Measurements from ENCODE around the gene CTF1. TPM values are rescaled to one million over a fixed set of nuclear protein-coding genes. Genes with fewer than 3 reads are reported as not detected.
A peak's percentile ranks its signal among the peaks of the same experiment; 100 is the strongest.
"Not testable (repeated sequence)": the region's sequence is repeated elsewhere in the genome, so short reads cannot be mapped to it uniquely, and the experiment has no call there.

The CTF1 gene
- total RNA-seq, 2 donors from 2014 or later = 3.1 to 3.3 TPM

DNA sequence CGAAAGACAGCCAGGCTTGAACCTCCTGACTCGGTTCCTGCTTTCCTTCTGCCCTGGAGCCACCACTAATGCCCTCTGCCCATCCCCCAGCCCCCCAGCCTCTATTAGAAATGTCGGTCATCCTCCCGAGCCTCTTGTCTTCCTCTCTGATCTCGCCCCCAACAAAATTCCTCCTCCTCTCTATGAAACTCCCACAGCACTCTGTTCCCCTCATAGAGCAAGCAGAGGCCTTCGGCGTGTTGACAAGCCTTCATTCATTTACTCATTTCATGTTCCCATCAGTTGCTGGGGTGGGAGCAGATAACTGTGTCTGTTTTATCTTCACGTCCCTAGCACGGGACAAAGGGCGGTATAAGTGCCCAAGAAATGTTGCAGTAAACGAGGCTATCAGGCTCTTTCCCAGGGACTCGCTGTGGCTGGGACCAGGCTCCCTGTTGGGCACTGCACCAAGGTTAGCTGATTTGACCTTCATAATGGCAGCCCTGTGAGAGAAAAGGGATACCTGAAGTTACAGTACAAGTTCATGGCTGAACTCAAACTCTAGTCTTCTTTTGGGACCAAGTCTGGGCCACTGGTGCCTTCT is 34.7 kb downstream of the CTF1 start:
- no peak overlapping the region for H3K4me3 Mint-ChIP-seq
- DNase-seq = no peak
- no peaks in the 10 kb centered on the region for H3K27me3 Mint-ChIP-seq (ENCODE audit: insufficient read depth)
- TF ChIP-seq, protein P1, sequence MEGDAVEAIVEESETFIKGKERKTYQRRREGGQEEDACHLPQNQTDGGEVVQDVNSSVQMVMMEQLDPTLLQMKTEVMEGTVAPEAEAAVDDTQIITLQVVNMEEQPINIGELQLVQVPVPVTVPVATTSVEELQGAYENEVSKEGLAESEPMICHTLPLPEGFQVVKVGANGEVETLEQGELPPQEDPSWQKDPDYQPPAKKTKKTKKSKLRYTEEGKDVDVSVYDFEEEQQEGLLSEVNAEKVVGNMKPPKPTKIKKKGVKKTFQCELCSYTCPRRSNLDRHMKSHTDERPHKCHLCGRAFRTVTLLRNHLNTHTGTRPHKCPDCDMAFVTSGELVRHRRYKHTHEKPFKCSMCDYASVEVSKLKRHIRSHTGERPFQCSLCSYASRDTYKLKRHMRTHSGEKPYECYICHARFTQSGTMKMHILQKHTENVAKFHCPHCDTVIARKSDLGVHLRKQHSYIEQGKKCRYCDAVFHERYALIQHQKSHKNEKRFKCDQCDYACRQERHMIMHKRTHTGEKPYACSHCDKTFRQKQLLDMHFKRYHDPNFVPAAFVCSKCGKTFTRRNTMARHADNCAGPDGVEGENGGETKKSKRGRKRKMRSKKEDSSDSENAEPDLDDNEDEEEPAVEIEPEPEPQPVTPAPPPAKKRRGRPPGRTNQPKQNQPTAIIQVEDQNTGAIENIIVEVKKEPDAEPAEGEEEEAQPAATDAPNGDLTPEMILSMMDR (conservative IDR thresholded peaks at IDR 0.05) = no peak
- Histone ChIP-seq H3K4me3 (ENCODE audit: low read length) (no peak overlapping the region), H3K27me3 (ENCODE audit: control insufficient read depth, insufficient read depth, low read length, poor library complexity, severe bottlenecking) (no peaks in the 10 kb centered on the region), H3K36me3 (ENCODE audit: control insufficient read depth, insufficient read depth, low read length) (peaks cover 61% of the 10 kb centered on the region), H3K9me3 (ENCODE audit: control insufficient read depth, low read length) (no peaks in the 10 kb centered on the region), H3K4me1 (ENCODE audit: control insufficient read depth, insufficient read depth, low read length) (no peaks in the 10 kb centered on the region), H3K9ac (ENCODE audit: extremely low read depth, low read length, poor library complexity, severe bottlenecking) (no peak overlapping the region), H3K27ac (ENCODE audit: low read depth, low read length) (no peak overlapping the region)
- peaks cover 47% of the 10 kb centered on the region for H3K36me3 Mint-ChIP-seq (ENCODE audit: low read depth)
- H3K27ac Mint-ChIP-seq = no peak overlapping the region
- peaks cover 5% of the 10 kb centered on the region for H3K4me1 Mint-ChIP-seq
- no peaks in the 10 kb centered on the region for H3K9me3 Mint-ChIP-seq
- WGBS, 2 experiments (ENCODE audit: insufficient coverage in 1 of 2, insufficient read length in 1 of 2) = 77 to 84% methylated on average over 10 to 12 of the region's 12 CpGs

GRCh38 chr16:30934827-30935557 is 38.6 kb downstream of the CTF1 start:
- Histone ChIP-seq H3K27me3 (ENCODE audit: control insufficient read depth, insufficient read depth, low read length, poor library complexity, severe bottlenecking) (no peaks in the 10 kb centered on the region), H3K27ac (ENCODE audit: low read depth, low read length) (no peak overlapping the region), H3K36me3 (ENCODE audit: control insufficient read depth, insufficient read depth, low read length) (peaks cover 71% of the 10 kb centered on the region), H3K9me3 (ENCODE audit: control insufficient read depth, low read length) (no peaks in the 10 kb centered on the region), H3K4me3 (ENCODE audit: low read length) (no peak overlapping the region), H3K9ac (ENCODE audit: extremely low read depth, low read length, poor library complexity, severe bottlenecking) (no peak overlapping the region), H3K4me1 (ENCODE audit: control insufficient read depth, insufficient read depth, low read length) (no peaks in the 10 kb centered on the region)
- Mint-ChIP-seq H3K27me3 (ENCODE audit: insufficient read depth) (no peaks in the 10 kb centered on the region), H3K9me3 (no peaks in the 10 kb centered on the region), H3K36me3 (ENCODE audit: low read depth) (peaks cover 60% of the 10 kb centered on the region), H3K27ac (peak overlapping the region; percentile 76), H3K4me1 (no peaks in the 10 kb centered on the region), H3K4me3 (no peak overlapping the region)
- WGBS, 2 experiments (ENCODE audit: insufficient coverage in 1 of 2, insufficient read length in 1 of 2) = 80 to 86% methylated on average over 8 to 12 of the region's 12 CpGs
- DNase-seq = peak; percentile 92
- TF ChIP-seq, protein P1 (conservative IDR thresholded peaks at IDR 0.05) = peak; percentile 79

DNA sequence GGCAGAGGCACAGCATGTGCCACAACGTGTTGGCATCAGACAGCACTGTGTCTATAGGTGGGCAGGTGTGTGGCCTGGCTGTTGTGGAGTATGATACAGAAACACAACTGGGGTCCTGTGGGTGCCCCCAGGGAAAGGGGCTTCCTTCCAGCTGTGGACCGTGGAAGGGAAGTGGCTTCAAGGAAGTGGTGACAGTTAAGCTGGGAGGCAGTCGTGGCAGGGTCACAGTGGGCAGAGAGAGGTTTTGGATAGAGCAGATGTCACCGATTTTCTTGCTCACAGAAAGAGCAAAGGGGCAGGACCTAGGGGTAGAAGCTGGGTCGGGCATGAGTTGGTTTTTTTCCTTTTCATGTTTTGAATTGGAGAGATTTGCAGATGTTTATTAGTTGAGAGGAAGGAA is 41.3 kb downstream of the CTF1 start:
- peaks cover 4% of the 10 kb centered on the region for H3K4me1 ChIP-seq (ENCODE audit: control insufficient read depth, insufficient read depth, low read length)
- no peak overlapping the region for H3K4me3 ChIP-seq (ENCODE audit: low read length)
- Mint-ChIP-seq H3K4me1 (no peaks in the 10 kb centered on the region), H3K27me3 (ENCODE audit: insufficient read depth) (no peaks in the 10 kb centered on the region), H3K36me3 (ENCODE audit: low read depth) (peaks cover 60% of the 10 kb centered on the region), H3K4me3 (no peak overlapping the region), H3K27ac (peak overlapping the region; percentile 49), H3K9me3 (no peaks in the 10 kb centered on the region)
- no peak overlapping the region for H3K9ac ChIP-seq (ENCODE audit: extremely low read depth, low read length, poor library complexity, severe bottlenecking)
- peaks cover 73% of the 10 kb centered on the region for H3K36me3 ChIP-seq (ENCODE audit: control insufficient read depth, insufficient read depth, low read length)
- no peaks in the 10 kb centered on the region for H3K27me3 ChIP-seq (ENCODE audit: control insufficient read depth, insufficient read depth, low read length, poor library complexity, severe bottlenecking)
- WGBS, 2 experiments (ENCODE audit: insufficient coverage in 1 of 2, insufficient read length in 1 of 2) = 91 to 97% methylated on average over 4 to 5 of the region's 5 CpGs
- no peak overlapping the region for H3K27ac ChIP-seq (ENCODE audit: low read depth, low read length)
- H3K9me3 ChIP-seq (ENCODE audit: control insufficient read depth, low read length) = no peaks in the 10 kb centered on the region
- TF ChIP-seq, protein P1 (conservative IDR thresholded peaks at IDR 0.05) = no peak
- DNase-seq = peak; percentile 24

DNA sequence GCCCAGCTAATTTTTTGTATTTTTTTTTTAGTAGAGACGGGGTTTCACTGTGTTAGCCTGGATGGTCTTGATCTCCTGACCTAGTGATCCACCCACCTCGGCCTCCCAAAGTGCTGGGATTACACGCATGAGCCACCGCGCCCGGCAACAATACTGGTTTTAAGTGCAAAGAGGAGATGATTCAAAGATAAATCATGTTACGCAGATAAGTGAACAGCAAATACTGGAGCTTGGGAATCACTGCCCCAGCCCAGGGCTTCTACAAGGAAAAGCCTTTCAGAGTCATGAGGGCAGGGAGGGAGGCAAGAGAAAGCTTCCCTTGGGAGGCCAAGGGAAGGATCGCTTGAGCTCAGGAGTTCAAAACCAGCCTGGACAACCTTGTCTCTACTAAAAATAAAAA is 43.2 kb downstream of the CTF1 start:
- not testable (repeated sequence) for H3K9me3 Mint-ChIP-seq; H3K27me3 ChIP-seq (ENCODE audit: control insufficient read depth, insufficient read depth, low read length, poor library complexity, severe bottlenecking); H3K27me3 Mint-ChIP-seq (ENCODE audit: insufficient read depth); H3K4me1 ChIP-seq (ENCODE audit: control insufficient read depth, insufficient read depth, low read length); H3K4me1 Mint-ChIP-seq; H3K4me3 ChIP-seq (ENCODE audit: low read length); H3K27ac ChIP-seq (ENCODE audit: low read depth, low read length); H3K9ac ChIP-seq (ENCODE audit: extremely low read depth, low read length, poor library complexity, severe bottlenecking); H3K4me3 Mint-ChIP-seq; H3K9me3 ChIP-seq (ENCODE audit: control insufficient read depth, low read length); DNase-seq
- H3K27ac Mint-ChIP-seq = peak overlapping the region; percentile 35
- 92 to 95% methylated on average over 8 of the region's 8 CpGs for WGBS, 2 experiments (ENCODE audit: insufficient coverage in 1 of 2, insufficient read length in 1 of 2)
- H3K36me3 ChIP-seq (ENCODE audit: control insufficient read depth, insufficient read depth, low read length) = peaks cover 82% of the 10 kb centered on the region
- peaks cover 71% of the 10 kb centered on the region for H3K36me3 Mint-ChIP-seq (ENCODE audit: low read depth)
